Hematopoietic multipotent progenitor cell (in vitro differentiated cells): Measurements from ENCODE around the gene BTG4. TPM values are rescaled to one million over a fixed set of nuclear protein-coding genes. Genes with fewer than 3 reads are reported as not detected.

ENCODE experiments used
- DNase-seq, 3 donors: peaks; one replicate each; pipeline ENCODE4 v3.0.0-alpha.2; 2011 to 2015; ENCODE audit warnings: low read depth in 2 of 3, low spot score in 2 of 3
- total RNA-seq: library from RNA; depleted of rRNA; stranded (reverse); fragments of >200 nt; gene quantifications from one replicate; pipeline ENCODE4 v1.2.3, GENCODE V29; 2012

Gene BTG4
- total RNA-seq, 1 donor, result not detected

DNA sequence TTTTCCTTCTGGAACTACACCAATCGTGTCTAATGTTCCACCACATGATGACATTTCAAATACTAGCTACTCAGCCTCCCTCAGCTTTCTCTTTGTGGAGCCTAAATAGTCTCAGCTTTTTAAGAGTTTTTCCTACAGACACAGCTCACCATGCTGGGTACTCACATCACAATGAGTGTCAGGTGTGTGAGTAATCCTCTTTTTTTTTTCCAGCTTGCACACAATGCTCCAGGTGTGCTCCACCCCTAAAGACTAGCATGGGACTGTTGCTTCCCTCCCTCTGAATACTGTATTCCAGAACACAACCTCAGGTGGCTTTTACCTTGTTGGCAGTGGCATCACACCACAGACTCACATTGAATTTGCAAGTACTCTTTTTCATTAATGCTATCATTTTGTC, 11.7 kb downstream of the BTG4 start:
- DNase-seq, result no peak

DNA sequence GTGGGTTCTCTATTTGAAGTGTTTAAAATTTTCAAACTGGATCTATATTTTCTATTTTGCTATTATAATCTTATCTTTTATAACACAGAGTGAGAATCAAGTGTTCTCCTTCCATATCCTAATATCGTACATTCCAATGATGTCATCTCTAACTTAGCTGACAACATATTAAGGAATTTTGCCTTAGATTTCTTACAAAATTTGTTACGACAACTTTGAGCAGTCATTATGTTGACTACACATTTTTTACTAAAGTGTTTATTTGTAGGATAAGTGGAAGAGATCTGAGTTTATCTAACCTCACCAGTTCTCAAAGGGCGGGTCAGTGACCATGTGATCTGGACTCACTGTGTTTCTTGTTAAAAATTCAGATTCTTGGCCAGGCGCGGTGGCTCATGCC, 12.7 kb downstream of the BTG4 start:
- DNase-seq, result no peak

DNA sequence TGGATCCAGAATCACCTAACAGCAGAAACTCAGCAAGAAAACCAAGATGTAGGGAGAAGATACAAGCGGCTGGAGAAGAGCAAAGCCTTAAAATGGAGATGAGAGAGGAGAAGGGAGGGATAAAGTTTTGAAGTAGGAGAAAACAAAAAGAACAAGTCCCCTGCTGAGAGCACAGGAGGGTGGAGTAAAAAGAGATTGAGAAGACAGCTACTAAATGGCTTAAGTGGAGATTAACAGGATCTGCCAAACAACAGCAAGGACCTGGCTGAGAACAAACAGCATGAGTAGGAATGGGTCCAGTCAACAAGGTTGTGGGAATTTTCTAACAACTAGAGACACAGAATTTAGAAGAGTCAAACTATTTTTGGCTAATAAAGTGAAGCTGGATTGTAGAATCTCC, 18.1 kb downstream of the BTG4 start:
- DNase-seq, result no peak

GRCh38 chr11:111490496-111490895, 21.7 kb downstream of the BTG4 start:
- DNase-seq, result no peak

GRCh38 chr11:111483431-111483830, 28.8 kb downstream of the BTG4 start:
- DNase-seq, result no peak

DNA sequence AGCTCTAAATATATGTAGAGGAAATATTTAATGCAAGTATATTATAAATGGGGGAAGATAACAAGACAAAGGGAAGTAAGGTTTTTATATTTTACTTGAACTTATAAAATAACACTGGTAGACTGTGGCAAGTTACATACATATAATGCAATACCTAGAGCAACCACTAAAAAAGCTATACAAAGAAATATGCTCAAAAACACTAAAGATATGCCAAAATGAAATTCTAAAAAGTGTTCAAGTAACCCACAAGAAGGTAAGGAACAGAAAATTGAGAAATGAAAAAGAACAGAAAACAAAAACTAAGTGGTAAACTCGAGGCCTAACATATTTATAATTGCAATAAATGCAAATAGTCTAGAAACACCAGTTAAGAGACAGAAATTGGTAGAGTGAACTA, 32.5 kb downstream of the BTG4 start:
- DNase-seq, result no peak

DNA sequence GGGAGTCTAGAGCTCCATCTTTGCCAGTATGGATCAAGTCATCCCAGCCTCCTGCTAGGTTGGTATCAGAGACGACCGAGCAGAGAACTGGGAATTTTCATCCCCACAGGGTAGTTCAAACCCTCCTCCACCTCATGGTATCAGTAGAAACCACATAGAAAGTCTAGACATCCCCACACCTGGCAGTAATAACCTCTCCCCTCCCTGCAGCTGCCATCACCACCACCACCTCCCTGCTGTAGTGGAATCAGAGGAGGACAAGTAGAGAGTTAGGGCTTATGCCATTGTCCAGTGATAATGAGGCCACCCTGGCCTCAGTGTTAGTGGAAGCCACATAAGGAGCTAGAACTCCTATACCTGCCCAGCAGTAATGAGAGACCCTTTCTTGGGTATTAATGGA, 34.3 kb downstream of the BTG4 start:
- DNase-seq, result no peak

GRCh38 chr11:111476956-111477355, 35.2 kb downstream of the BTG4 start:
- DNase-seq, result no peak

GRCh38 chr11:111476366-111476765, 35.8 kb downstream of the BTG4 start:
- DNase-seq, result no peak

GRCh38 chr11:111474432-111474831, 37.8 kb downstream of the BTG4 start:
- no peak for DNase-seq

DNA sequence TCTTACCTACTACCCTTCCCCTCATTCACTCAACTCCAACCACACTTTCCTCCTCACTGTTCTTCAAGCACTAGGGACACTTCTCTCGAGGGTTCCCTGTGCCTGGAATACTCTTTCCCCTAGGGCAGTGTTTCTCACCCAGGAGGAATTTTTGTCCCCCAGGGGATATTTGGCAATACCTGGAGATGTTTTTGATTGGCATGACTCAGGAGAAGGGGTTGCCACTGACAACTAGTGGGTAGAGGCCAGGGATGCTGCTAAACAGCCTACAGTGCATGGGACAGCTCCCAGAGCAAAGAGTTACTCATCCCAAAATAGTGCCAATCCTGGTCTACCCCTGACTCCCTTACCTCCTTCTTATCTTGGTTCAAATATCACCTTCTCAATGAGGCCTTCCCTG, 40.0 kb downstream of the BTG4 start:
- DNase-seq, result no peak

GRCh38 chr11:111469200-111469599, 43.0 kb downstream of the BTG4 start:
- no peak for DNase-seq

DNA sequence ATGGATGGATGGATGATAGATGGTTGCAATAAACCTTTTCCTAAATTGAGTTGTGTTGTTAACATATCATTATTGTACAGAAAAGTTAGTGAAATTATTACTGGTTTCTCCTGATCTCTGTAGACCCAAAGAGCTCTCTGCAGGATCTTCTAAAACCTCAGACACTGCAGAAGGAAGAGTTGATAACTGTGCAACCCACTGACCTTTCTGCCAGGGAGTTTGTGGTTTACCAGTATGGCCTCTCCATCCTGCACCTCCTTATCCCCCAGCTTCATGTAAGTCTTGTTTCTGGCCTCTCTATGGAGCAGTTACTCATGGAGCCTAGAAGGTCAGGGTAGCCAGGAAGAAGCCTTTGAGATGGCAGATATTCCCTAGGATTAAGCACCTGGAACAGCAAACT, 45.6 kb downstream of the BTG4 start:
- peak in 1 of 3 donors; percentile 27 for DNase-seq

GRCh38 chr11:111465400-111465799, 46.8 kb downstream of the BTG4 start:
- no peak for DNase-seq

DNA sequence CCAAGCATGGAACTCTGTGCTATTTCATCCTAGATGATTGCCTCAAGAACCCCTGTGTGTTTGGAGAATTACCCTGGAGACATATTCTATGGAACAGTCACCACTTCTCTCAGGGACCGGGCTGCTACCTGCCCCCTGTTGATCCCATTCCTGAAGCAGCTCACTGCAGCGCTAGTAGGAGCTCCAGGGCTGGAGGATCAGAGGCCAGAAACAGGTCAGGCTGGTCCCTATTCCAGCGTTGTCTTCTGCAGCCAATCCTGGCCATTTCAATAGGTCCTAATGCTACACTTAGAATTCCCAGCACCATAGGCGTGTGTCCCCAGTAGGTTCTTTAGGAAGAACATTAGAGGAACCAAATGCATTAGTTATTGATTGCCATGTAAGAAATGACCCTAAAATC, 48.9 kb downstream of the BTG4 start:
- no peak for DNase-seq

GRCh38 chr11:111462329-111462728, 49.9 kb downstream of the BTG4 start:
- no peak for DNase-seq

GRCh38 chr11:111461460-111462235, 50.5 kb downstream of the BTG4 start:
- no peak for DNase-seq

DNA sequence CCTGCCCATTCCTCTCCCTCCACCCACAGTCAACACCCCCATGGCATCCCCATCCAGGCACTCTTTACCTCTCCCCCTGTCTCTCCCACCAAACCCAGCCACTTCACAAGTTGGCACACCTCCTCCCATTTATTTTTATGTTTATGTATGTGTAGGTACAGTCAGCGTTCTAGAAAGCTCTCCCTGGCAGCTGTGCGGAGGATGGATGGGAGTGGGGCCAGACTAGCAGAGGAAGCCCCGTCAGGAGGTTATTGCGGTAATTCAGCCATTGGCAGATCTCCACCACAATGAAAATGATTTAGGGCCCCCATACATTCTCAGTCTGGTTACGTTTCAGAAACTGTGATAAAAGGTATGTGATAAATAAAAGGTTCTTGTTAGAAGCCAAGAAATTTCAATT, 51.3 kb downstream of the BTG4 start:
- DNase-seq, result peak in 1 of 3 donors; percentile 65

DNA sequence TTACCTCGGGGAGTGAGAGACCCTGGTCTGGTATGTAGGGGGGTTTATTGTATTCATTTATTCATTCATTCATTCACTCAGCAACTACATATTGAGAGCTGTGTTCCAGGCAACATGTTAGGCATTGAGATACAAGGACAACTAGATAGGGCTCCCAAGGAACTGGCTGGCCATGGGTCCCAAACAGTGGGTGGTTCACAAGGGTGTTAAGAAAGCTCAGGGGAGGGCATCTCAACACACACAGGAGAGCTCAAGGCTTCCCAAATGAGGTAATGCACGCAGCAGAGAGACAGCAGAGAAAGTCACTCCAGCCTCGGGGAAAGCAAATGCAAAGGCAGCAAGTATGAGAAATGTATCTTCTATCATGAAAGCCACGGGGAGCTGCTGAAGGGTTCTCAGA, 51.8 kb downstream of the BTG4 start:
- no peak for DNase-seq

GRCh38 chr11:111459506-111460270, 52.5 kb downstream of the BTG4 start:
- DNase-seq, result no peak

DNA sequence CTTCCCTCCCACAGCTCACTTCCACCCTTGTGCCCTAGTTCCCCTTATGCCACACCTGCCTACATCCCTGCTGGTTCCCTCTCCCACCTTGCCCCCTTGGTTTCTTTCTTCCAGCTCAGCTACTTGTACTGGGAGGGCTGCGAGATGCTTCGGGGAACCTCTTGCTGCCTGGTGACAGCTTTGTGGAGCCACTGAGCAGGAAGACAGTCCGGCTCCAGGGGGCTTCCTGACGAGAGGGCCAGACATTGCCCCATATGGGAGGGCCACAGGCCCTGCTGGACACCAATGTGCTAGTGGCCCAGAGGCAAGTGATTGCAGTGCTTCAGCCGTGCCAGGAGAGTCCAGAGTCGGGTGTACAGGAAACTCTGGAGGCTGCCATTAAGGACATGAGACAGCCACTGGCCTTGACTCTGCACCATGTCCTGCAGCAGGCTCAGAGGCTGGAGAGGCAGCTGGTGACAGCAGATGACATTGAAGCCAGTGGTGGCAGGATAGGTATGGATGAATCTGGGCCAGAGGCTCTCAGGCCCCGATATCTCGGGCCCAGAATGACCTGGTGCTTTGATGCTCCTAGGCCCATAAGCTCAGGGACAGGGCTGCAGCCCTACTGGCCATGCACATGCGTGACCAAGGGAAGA, 54.3 kb downstream of the BTG4 start:
- DNase-seq, result no peak
